Measurements from ENCODE around the gene GYS2. TPM values are rescaled to one million over a fixed set of nuclear protein-coding genes. Genes with fewer than 3 reads are reported as not detected.
"Not testable (repeated sequence)": the region's sequence is repeated elsewhere in the genome, so short reads cannot be mapped to it uniquely, and the experiment has no call there.

The GYS2 gene
- under 1 TPM in 4 of 10 donors, not detected in 6; 0.19 to 0.67 (median 0.46) TPM for polyA plus RNA-seq (ENCODE audit: insufficient read length in 10 of 10)
- long read RNA-seq, donor 1, result 0 reads
- long read RNA-seq, donor 2, result 0 reads
- long read RNA-seq, donor 3, result 0 reads
- long read RNA-seq, donor 4, partial matches to known transcripts, result 0 of 21 reads
- long read RNA-seq, donor 4, other reads (novel, unspliced or antisense), result 21 of 21 reads
- long read RNA-seq, donor 5, result 0 reads
- long read RNA-seq, donor 6, result 0 reads
- long read RNA-seq, donor 7, result 0 reads
- long read RNA-seq, donor 8, result 0 reads
- long read RNA-seq, donor 9, result 0 reads

DNA sequence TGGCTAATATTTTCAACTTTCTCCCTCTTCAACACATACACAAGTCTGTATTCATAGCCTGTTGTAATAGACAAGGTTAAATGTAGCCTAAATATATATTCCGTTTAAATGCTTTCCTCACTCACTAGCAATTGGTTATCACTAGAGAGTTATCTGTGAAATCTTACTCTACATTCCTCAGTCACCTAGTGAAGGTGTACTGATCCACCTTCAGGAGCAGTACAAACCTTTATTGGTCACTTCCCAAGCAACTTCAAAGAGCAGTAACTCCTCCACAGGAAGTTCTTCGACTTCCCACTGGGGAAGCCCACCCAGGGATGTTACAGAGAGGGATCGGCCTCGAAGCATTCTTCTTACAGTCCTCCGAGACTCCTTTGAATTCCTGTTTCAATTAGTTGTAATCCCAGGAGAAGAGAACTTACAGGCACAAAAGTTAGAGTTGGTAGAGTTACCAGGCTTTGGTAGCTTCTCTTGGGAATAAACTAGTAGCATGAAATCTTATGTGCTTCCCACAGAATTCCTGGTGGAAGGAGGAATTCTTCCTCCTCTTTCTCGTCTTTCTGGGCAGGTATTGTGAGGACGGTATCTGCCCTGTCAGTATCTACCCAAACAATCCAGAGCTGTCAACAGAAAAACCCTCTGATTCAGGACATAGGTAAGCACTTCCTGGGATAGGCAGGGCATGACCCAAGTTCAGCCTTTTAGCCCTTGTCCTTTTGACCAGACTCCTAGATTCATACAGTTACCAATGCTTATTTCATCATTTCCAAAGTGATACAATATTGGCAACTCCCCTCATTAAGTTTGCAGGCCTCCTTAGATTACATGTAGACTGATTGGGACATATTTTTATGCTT is at the start of gene GYS2:
GYS2 (minus strand) TSS at position 603 of the 857 bp plus-strand sequence; CDS start at position 348, 255 bp downstream.
- no peak for DNase-seq

DNA sequence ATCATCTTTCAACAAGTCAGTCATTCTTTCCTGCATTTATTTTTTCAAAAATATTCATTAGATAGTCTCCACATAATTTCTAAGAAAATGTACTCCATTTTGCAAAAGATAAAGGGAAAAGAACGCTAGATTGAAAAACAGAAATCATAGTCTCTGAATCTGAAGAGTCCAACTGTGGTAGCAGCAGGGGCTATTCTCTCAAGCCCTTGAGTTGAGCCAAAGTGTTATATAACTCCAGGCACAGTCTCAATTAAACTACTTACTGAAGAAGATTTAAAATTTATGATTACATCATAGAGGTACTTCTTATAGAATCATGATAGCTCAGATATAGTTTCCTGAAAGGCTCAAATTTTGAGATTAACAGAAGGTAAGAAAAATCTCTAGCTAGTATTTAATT is 47.2 kb upstream of the GYS2 start:
- DNase-seq, result no peak

DNA sequence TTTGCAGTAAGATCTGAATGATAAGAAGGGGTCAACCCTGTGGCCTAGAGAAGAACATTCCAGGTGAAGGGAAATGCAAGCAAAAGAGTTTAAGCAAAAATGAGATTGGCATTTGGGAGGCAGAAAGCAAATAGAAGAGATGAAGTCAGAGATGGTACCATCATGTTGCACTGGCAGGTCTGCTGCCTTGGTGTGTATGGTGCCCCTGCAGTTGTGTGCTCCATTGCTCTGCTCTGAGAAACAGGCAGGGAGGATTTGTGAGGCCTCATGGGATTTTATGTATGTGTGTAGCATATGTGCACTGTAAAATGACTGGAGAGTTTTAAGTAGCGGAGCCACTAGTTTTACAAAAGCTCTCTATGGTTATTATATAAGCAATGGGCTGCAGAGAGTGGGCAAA is 46.4 kb upstream of the GYS2 start:
- DNase-seq, result no peak

DNA sequence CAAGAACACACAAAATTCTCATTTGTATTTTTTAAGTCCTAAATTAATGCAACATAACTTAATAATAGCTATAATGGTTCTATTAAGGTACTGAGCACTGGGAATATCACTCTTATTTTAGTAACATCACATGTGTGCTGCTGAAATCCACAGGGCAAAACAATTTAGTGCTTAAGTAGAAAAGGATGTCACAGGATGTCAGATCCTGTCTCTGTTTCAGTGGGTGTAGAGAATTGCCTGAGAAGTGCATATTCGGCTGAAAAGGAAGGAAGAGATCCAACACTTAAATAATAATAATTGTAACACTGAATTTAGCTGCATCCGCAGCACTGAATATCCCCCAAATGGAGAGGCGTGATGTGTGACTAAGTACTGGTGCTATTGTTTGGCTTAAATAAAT is 44.4 kb upstream of the GYS2 start:
- DNase-seq, result no peak

DNA sequence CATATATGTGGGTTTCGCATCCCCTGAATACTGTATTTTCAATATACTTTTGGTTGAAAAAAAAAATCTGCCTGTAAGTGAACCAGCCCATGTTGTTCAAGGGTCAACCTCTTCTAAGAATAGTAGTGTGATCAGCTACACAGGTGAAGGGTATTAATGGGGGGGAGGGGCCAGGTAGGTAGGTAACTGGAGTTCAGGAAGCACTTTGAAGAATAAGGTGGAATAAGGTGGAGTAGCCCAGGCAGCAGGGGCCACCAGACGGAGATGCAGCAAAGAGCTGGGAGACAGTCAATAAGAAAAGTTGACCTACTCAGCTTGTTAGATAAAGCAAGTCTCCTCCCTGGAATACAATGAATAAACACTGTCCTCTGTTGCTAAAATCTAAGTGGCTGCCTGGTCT is 43.7 kb upstream of the GYS2 start:
- no peak for DNase-seq

DNA sequence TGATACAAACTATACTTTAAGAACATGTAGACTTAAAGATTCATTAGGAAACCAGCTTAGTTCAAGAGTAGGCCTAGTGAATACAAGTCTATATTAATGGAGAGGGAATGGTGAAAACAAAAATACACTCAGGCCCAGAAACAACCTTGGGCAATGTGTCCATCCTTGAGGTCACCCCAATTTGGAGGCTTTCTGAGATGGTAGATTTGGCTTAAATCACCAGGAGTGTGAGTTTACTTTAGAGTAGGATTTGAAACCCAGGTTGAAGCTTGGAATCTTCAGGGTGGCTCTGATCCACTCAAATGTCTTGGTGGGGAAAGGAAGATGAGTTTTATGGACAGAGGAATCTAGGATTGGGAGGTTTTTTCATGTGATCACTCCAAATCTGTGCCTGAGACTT is 42.5 kb upstream of the GYS2 start:
- no peak for DNase-seq

DNA sequence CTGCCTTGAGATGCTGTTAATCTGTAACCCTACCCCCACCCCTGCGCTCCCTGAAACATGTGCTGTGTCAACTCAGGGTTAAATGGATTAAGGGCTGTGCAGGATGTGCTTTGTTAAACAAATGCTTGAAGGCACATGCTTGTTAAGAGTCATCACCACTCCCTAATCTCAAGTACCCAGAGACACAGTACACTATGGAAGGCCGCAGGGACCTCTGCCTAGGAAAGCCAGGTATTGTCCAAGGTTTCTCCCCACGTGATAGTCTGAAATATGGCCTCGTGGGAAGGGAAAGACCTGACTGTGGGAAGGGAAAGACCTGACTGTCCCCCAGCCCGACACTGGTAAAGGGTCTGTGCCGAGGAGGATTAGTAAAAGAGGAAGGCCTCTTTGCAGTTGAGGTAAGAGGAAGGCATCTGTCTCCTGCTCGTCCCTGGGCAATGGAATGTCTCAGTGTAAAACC is 40.4 kb upstream of the GYS2 start:
- DNase-seq, result not testable (repeated sequence)

DNA sequence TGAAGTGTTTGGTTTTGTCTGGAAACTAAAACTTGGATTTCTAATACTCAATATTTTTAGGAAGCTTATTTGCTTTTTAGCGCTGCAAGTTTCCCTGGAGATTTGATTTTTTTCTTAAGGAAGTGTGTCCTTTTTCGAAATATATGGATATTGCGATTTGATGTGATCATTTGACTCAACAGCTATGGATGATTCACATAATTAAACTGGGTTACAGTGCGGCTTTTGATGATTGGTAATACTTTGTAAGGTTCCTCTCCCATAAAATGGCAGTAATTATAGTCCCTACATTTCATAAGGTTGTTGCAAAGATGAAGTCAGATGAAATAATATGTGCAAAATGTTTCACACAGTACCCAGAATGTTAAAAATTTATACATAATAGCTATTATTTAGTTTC is 39.9 kb upstream of the GYS2 start:
- DNase-seq, result no peak

DNA sequence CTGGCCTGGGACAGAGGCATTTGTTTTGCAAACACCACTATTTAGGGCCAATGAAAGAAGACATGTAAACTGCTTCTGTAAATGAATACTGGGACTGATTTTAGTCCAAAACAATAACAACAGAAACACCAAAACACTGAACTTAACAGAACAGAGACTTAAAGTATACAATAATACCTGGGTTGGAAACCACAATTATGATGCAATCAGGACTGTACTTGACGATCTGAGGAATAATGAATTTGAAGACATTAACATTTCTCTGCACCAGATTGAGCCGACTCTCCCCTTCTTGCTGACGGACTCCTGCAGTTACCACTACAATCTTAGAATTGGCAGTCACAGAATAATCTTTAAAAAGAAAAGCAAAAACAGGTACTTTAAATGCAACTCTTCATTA is 39.1 kb upstream of the GYS2 start:
- DNase-seq, result no peak

DNA sequence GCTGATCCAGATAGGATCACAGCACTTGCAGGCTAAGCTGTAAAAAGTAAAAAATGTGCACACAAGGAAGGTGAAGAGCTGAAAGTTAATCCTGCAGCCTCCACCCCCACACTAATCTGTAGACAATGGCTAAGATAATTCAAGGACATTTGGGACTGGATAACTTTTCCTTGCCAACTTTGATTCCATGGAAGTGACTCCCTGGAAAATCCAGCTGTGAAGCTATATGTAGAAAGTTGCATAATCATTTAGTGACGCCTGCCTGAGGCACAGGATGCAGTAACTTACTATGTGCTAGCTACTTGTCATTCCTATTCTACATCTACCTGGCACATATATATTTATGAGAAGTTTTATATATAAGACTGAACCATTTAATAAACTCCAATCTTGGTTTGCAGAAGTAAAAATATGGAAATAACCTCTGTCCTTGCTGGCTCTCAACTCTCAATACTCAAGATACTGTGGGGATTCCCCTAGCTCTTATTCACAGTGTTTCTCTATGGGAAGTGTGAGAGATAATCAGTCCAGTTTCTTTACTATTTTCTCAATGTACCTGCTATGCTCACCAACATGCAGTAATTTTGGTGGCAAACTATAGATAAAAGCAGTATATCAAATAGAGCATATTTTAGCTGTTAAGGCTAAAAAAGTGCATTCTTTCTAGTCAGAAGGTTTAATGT is 38.2 kb upstream of the GYS2 start:
- DNase-seq, result peak; percentile 7 to 34 (median 9)

DNA sequence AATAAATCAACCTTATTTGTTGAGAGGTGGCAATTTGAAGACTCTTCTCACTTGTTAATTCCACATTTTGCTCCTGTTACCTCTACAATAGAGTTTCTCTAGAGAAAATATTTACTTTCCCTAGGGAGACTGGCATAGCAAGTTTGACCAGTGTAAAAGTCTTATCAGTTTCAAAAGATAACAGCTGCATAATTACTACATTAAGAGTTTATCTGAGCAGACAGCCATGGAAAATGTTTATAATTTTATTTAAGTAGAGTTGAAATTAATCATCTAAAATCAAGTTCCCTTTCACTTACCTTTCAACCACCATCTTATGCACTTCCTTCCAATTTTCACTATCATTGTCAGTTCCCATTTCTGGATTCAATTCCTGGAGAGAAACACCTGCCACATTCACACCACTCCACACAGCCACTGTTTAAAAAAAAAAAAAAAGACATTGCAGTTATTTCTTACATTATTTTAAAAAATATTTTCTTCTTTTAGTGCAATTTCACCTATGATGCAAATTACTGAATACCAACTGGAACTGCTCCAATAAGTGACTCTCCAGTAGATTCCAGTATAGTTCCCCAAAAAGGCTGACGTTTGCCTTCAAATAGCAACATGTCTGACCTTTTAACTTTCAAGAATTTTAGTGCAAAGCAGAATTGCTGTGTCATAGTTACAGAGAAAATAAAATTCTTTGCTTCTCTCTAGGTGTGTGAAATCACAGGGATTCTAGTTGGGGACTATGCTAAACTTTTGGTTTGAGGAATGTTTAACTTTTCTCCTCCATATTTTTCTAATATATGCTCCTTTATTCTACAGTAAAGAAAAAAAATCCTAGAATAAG is 33.6 kb upstream of the GYS2 start:
- DNase-seq, result no peak

DNA sequence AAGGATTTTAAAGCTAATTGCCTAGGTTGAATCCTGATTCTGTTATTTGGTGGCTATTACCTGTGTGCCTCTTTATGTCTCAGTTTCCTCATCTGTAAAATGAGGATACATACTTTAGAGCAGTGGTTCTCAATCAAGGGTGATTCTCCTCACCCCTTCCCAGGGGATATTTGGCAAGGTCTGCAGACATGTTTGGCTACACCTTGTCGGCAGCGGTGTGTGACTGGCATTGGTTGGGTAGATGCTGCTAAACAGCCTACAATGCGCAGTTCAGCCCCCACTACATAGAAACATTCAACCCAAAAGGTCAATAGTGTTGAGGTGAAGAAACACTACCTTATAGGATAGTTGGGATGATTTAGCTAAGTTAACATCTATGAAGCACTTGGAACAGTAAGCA is 29.6 kb upstream of the GYS2 start:
- no peak for DNase-seq

DNA sequence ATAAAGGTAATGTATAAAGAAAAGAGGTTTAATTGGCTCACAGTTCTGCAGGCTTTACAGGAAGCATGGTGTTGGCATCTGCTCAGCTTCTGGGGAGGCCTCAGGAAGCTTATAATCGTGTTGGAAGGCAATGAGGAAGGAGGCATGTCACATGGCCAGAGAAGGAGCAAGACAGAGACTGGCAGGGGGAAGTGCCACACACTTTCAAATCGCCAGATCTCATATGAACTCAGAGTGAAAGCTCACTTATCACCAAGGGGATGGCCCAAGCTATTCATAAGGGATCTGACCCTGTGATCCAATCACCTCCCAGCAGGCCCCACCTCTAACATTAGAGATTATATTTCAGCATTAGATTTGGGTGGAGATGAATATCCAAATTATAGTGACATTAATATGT is 26.7 kb upstream of the GYS2 start:
- DNase-seq, result no peak

DNA sequence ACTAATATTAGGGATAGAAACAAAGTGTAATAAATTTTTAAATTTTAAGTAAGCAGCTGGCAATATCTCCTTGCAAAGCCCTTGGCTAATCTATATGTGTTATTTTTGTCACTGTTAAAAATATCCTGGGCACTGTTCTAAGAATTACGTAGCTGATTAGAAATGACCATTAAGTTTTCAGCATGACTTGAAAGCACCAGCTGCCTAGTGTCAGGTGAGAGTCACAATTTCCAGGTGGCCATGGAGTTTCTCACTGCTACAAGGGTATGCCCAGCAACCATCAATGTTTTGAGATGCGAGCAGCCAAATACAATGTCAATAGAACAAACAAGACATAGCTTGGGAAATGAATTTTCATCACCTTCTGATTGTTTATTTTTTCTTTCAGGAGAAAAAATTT is 23.3 kb upstream of the GYS2 start:
- no peak for DNase-seq

DNA sequence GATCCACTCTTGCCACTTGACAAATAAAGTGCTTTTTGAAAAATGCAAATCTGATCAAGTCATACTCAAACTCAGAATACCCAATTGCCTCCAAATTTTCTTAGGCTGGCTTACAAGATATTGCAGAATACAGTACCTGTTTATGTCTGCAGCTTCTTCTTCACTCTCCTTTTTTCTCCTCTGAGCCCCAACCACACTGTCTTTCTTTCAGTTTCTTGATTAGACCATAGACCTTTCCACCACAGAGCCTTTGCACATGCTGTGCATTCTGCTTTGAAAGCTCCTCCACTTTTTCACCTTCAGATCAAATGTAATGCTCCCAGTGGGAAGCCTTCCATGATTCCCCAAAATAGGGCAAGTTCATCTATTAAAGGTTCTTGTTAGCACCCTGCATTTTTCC is 13.9 kb upstream of the GYS2 start:
- no peak for DNase-seq

DNA sequence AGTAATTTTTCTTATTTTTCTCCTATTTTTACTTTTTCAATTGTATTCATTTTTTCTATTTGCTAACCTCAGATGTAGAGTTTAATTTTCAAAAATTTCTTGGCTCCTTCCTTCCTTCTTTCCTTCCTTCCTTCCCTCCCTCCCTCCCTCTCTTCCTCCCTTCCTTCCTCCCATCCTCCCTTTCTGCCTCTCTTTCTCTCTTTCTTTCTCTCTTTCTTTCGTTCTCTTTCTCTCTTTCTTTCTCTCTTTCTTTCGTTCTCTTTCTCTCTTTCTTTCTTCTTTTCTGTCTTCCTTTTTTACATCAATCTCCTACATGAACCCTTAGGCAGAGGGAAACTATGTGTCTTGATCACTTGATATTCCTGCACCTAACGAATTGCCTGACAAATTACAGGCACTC is 12.4 kb upstream of the GYS2 start:
- DNase-seq, result no peak

DNA sequence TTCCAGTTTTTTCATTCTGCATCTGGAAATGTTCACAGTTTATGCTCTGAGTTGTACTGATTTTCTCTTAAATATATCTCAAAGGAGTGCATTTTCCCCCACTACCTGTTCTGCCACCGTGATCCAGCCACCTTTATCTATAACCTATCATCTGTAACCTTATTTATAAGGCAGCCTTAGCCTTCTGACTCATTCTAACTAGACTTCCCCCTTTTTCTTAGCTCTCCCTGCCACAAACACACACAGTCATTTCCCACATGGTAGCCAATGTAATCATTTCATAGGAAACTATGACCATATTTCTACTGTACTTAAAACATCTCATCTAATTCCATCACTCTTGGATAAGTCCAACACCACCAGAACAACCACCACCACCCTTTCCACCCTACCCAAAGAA is 10.8 kb upstream of the GYS2 start:
- DNase-seq, result no peak

DNA sequence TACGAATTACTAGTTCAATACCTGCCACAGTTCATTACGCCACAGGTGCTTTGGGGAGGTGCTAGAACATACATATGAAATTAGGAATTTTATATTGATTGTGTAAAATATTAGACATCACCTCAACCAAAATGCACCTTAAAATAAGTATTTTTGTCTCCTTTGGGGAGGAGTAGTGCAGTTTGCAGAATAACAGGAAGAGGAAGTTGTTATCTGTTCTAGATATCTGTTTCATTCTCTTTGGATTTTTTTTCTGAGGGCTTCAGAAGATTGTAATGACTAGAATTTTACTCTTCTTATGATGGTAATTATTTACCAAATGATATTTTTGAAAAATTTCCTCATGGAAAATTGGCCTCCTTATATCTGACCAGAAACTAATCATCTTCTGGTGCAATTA is 9.9 kb upstream of the GYS2 start:
- DNase-seq, result no peak

DNA sequence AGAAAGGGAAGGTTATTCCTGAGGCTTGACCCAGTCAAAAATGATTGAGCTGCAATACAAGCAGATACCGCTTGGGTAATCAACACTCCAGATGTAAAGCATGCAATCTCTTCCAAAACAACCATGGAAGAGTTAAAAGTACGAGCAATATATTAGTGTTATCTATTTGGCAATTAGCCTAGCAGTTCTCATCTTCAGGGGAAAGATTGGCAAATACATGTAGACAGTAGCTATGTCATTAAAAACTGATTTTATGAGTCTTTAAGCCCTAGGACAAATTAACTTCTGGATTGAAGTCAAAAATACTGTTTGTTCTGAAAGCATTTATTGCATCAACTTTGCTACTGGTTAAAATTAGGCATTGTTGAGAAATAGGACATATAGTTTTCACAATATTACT is 9.3 kb upstream of the GYS2 start:
- DNase-seq, result no peak

DNA sequence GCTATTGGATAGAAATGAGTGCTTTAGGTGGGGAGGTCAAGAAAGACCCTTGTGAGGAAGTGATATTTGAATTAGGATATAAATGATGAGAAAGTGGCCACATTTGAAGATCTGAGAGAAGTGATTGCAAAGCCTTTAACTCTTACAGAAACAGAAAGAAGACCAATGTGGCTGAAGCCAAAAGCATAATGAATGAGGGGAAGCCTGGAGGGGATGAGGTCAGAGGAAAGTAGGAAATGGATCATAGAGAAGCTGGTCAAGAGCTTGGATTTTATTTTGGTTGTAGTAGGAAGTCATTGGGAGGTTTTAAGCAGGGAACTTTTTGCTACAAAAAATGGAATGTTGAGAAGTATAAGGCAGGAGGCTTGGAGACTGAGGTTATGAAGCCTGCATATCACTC is 3.5 kb upstream of the GYS2 start:
- no peak for DNase-seq

DNA sequence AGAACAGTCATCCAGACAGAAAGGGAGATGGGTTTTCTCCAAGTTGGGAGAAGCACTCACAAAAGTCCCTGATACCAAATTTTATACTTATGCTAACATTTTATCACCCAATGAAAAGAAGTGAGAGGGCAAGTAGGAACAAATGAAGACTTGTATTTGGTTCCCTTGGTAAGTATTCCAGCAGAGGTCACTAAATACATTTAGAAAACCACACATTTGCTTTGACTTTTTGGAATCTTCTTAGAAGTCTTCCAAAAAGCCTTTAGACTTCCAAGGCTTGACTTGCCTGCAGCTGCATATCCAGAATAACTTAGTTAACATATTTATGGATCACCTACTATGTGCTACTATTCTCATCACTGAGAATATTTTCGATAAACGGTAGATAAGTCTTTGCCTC is 3.1 kb upstream of the GYS2 start:
- peak; percentile 8 to 40 (median 14) for DNase-seq

DNA sequence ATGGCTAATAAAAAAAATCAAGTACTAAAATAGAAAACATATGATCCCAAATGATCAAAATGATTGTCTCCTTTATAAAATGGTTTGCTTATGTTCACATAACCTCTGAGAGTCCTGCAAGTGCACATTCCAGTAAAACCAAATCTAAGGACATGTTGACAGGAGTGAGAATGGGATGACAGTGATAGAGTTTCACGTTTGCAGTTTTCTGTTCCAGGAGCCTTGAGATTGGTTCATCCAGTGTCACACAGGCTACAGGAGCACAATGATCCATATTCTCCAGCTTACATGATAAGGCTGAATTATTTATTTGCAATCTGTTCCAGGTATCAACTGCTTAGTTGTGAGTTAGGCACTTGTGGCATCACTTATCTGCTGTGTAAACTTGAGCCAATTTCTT is 1.5 kb upstream of the GYS2 start:
- DNase-seq, result no peak

All from muscle of back (tissue), 13 donors.